BJ (cell line): ENCODE measurements around the gene SLC15A3. TPM values are rescaled to one million over a fixed set of nuclear protein-coding genes. Genes with fewer than 3 reads are reported as not detected.

Source experiments
- CTCF ChIA-PET: fragments of 350-600 bp; formaldehyde crosslinking; extraction: SDS; loops from one replicate; lab custom pipeline; 2021; ENCODE audit warnings: antibody characterized with exemption, inconsistent platforms; lab: Yijun Ruan, JAX
- POLR2A ChIA-PET: fragments of 300-600 bp; sonication (Branson Sonifier 250); formaldehyde crosslinking; extraction: SDS; loops from one replicate; lab custom pipeline; 2021; ENCODE audit warnings: antibody characterized with exemption; lab: Charles Lee
- DNase-seq: peaks from one replicate; pipeline ENCODE4 v3.0.0-alpha.2; 2011; ENCODE audit warnings: low read depth
- H3K27me3 ChIP-seq: 2 replicates; pipeline ENCODE4 v1.6.0; 2011; ENCODE audit warnings: low read length; ENCODE audit not compliant: control insufficient read depth, insufficient read depth
- H3K36me3 ChIP-seq: 2 replicates; pipeline ENCODE4 v1.5.1; 2011; ENCODE audit warnings: low read length; ENCODE audit not compliant: control insufficient read depth, insufficient read depth
- H3K4me3 ChIP-seq: 2 replicates; pipeline ENCODE4 v1.5.1; 2011; ENCODE audit warnings: low read depth, mild to moderate bottlenecking, control low read depth, low read length
- polyA plus RNA-seq: library from polyadenylated mRNA; depleted of rRNA; stranded (reverse); fragments of >200 nt; gene quantifications from 2 replicates; pipeline ENCODE4 v1.2.3, GENCODE V29; 2011
- TF ChIP-seq, protein P1 (sequence below): IDR thresholded peaks from 2 replicates; pipeline ENCODE4 v1.5.1; 2011; ENCODE audit warnings: low read depth, mild to moderate bottlenecking, control low read depth, inconsistent platforms, low read length, moderate library complexity; ENCODE audit not compliant: insufficient read depth

The SLC15A3 gene
- polyA plus RNA-seq, 1 experiment, result 14.1 TPM

DNA sequence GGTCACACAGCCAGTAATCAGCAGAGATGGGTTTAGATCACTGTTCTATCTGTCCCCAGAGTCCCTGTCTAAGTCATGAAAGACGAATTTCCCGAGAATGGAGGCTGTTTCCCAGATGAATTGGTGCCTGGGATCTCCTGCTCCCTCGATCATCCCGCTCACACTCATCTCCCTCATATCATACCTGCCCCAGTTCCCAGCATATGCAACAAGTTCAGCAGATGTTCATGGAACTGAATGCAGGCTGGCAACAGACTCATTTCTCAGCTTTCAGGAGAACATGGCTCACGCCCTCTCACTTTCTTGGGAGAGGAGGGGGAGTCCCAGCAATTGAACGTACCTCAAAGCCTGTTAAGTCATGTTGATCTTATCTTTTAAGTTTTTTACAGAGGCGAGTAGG, 41.6 kb upstream of the SLC15A3 start:
- POLR2A ChIA-PET, result no interaction called here
- Histone ChIP-seq H3K4me3 (no peak overlapping the region), H3K36me3 (no peaks in the 10 kb centered on the region), H3K27me3 (peaks cover 14% of the 10 kb centered on the region)
- CTCF ChIA-PET, result no interaction called here
- no peak for DNase-seq
- TF ChIP-seq, protein P1, sequence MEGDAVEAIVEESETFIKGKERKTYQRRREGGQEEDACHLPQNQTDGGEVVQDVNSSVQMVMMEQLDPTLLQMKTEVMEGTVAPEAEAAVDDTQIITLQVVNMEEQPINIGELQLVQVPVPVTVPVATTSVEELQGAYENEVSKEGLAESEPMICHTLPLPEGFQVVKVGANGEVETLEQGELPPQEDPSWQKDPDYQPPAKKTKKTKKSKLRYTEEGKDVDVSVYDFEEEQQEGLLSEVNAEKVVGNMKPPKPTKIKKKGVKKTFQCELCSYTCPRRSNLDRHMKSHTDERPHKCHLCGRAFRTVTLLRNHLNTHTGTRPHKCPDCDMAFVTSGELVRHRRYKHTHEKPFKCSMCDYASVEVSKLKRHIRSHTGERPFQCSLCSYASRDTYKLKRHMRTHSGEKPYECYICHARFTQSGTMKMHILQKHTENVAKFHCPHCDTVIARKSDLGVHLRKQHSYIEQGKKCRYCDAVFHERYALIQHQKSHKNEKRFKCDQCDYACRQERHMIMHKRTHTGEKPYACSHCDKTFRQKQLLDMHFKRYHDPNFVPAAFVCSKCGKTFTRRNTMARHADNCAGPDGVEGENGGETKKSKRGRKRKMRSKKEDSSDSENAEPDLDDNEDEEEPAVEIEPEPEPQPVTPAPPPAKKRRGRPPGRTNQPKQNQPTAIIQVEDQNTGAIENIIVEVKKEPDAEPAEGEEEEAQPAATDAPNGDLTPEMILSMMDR, result no peak

DNA sequence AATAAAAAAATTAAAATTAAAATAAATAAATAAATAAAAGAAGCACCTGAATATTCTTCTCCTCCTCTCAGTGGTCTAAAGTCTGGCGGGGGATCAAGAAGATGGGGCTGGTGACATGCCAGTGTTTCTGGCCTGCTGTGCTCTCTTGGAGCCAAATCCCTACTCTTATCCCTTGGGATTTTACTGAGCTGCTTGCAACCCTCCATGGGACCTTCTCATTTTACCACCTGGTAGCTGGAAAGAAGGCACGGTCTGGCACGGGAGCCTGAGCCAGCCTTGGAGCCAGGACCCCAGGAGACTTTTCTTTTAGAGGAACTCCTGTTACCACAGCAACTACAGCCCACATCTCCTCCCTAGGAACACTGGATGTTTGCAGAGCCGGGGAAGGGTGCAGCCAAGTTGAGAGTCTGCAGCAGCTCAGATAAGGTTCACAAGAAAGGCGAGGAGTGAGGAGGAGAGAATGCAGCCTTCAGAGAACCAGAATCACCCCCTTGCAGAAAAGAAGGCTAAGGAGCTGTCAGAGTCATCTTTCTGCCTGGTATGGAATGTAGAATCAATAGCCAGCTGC, 41.0 kb upstream of the SLC15A3 start:
- ChIA-PET CTCF (no interaction called here), POLR2A (no interaction called here)
- no peak for DNase-seq
- Histone ChIP-seq H3K4me3 (no peak overlapping the region), H3K36me3 (no peaks in the 10 kb centered on the region), H3K27me3 (peaks cover 16% of the 10 kb centered on the region)
- TF ChIP-seq, protein P1, result no peak

DNA sequence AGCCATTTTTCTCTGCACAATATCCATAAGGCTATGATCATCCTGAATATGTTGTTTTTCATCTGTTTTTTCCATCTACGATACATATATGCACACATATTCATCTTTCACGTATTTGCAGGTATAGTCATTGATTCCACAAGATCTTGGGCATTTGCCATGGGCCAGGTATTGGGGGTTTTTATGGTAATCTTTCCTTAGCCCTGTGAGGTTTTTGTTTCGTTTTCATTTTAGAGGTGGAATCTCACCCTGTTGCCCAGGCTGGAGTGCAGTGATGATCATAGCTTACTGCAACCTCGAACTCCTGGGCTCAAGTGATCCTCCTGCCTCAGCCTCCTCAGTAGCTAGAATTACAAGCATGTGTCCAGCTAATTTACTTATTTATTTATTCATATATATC, 39.5 kb upstream of the SLC15A3 start:
- no peak for DNase-seq
- ChIA-PET POLR2A (no interaction called here), CTCF (interaction anchor here (0.9 kb wide), 1 partner anchor 21 kb away, joined by 3 read pairs; no protein-coding TSS in a partner anchor)
- Histone ChIP-seq H3K4me3 (no peak overlapping the region), H3K36me3 (no peaks in the 10 kb centered on the region), H3K27me3 (peaks cover 15% of the 10 kb centered on the region)
- TF ChIP-seq, protein P1, result no peak

DNA sequence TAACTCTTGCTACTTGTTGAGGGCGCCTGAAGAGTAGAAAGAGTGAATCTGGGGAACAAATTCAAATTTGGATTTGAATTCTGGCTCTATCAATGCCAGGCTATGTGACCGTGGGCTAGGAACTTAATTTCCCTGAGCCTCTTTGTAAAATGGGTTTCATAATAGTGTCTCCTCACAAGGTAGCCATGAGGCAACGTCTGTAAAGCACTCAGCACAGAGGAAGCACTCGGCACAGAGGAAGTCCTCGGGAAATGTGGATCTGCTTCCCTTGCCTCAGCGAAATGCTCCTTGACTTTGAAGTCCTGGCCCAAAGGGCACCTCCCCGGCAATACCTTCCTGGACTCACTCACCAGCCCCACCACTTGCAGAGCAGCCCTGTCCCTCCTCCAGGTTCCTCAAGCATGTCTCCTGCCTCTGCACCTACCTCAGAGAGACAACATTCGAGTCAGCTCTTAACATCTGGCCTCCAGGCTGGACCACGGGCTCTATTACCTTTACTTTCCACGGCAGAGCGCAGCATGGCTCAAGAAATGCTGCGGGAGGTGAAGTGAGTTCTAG, 37.2 kb upstream of the SLC15A3 start:
- TF ChIP-seq, protein P1, result no peak
- H3K27me3 ChIP-seq, result peaks cover 13% of the 10 kb centered on the region
- no peak overlapping the region for H3K4me3 ChIP-seq
- H3K36me3 ChIP-seq, result no peaks in the 10 kb centered on the region
- ChIA-PET CTCF (no interaction called here), POLR2A (no interaction called here)
- no peak for DNase-seq

DNA sequence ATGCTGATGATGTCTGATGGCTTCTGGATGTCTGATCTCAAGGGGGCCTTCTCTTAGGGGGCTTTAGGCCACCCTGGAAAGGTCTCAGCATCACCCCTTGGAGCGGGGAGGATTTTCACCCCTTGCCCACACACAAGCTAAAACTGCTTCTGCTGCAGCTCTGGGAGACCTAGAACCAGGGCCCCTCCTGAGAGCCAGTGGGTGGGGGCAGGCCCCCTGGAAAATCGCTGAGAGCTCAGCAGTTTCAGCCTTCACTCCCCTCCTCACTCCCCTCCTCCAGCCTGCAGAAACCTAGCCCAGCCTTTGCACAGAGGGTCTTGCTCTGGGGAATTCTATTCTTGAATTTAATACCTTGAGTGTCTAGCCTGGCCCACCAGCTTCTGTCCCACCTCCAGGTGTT, 36.7 kb upstream of the SLC15A3 start:
- Histone ChIP-seq H3K4me3 (no peak overlapping the region), H3K36me3 (no peaks in the 10 kb centered on the region), H3K27me3 (peaks cover 10% of the 10 kb centered on the region)
- TF ChIP-seq, protein P1, result no peak
- ChIA-PET CTCF (no interaction called here), POLR2A (no interaction called here)
- DNase-seq, result no peak
